ENCODE measurements around the gene MICAL2.
"Not testable (repeated sequence)": the region's sequence is repeated elsewhere in the genome, so short reads cannot be mapped to it uniquely, and the experiment has no call there.

The MICAL2 gene

DNA sequence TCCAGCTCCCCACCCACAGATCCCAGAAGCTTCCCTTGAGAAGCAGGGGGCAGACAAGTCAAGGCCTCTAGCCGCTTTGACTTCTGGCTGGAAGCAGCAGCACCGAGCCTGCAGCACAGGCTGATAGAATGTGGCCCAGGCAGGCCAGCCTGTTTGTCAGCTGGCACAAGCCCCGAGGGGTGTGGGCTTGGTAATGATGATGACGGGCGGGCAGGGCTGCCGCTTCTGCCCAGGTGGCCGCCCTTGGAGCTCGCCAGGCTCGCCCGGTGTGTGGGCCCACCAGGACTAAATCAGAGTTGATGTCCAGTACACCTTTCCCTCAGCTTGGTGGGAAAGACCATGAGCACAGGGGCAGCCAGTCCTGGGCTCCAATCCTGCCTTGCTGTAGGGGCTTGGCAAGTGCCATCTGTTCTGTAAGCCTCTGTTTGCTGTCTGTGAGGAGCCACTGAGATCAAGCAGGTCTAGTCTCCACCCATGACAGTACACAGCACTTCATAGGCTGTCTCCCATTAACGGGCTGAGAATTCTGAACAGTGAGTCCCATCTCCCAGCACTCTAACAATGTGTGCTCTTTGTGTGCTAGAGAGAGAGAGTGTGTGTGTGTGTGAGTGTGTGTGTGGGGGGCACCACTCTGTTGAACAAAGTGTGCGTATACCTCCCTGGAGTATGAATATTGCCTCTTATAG is 26.8 kb downstream of the MICAL2 start:
- no peak for DNase-seq

DNA sequence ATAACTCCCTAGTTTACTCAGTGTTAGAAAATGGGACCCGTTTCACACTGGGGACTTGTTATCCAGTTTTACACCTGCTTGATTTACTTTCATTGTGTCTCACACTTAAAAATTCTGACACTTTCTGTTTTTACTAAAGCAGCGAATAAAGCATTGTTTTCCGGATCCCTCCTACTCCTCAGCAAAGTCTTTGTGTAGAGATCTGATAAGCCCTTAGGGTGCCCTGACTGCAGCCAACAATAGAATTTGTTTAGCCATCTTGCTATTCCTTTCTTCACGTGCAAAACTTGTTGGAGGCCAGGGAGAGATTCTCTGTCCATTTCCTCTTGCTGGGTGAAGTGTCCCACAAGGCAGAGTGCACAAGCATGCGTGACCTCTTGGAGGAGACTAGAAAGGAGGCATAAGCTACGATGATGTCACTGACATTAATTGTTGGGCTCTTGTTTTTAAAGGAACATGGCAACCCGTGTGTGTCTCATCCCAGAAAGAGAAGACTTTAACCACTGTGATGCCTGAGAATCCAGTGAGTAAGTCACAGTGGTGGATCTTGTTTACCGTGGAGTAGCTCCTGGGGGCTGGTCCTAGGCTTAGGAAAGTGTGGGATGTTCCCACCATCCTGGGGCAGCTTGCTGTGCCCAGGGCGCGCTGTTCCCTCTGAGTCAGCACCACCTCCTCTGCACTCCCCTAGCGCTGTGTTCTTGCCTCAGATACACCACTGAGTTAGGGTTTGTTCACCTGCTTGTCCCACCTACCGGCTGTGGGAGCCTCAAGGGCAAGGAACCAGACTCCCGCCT is 27.7 kb downstream of the MICAL2 start:
- DNase-seq = no peak

DNA sequence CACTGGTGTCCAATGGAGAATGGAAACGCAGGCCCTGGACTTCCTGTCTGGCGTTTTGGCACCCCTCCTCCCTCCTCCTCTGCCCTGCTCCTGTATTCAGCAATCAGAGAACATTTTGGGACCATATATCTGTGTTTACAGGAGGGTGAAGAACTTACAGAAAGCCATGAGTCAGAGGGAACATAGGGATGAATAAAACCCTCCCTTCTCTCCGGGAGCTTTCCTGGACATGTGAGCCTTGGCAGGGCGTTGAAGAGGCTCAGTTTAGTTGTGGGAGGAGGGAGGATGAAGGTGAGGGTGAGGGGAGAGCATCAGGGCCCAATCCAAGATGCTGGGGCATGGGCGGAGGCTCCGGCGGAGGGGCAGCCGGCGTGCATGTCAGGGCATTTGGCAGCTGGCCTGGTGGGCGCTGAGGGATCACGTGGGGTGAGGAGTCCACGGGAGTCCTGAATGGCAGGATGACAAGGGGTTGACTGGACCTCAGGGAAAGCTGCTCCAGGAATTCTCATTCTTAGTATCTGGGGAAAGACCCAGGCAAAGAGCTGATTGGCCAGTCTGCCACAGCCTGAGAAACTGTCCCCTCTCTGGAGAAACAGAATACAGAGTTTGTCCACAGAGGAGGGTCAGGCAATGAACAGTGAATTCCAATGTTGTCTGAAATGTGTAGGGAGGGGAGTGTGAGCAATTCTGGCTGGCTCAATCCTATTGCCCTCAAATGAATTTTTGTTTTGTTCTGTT is 28.9 kb downstream of the MICAL2 start:
- no peak for DNase-seq

DNA sequence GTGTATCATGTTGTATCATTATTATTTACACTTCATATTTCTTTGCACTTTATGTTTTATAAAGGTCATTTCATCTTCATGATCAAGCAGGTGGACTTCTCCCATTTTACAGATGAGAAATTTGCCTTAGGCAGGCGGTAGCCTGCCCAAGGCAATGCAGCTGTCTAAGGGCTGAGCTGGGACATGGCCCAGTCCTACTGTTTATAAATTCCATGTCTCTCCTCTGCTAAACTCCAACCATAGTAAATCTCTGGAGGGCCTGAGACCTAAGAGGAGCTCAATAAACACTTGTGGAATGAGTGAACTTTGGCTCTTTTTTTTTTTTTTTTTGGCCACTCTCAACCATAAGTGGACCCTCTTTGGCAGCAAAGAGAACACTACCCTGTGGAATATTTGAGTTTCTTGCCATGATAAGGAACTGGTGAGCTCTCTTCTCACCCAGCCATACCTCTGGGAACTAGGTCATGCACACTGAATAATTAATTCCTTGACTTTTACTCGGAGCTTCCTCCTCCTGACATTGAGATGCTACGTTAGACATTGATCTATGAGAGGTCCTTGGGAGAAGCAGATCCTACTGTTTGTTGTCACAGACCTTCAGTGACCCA is 29.9 kb downstream of the MICAL2 start:
- DNase-seq = no peak

DNA sequence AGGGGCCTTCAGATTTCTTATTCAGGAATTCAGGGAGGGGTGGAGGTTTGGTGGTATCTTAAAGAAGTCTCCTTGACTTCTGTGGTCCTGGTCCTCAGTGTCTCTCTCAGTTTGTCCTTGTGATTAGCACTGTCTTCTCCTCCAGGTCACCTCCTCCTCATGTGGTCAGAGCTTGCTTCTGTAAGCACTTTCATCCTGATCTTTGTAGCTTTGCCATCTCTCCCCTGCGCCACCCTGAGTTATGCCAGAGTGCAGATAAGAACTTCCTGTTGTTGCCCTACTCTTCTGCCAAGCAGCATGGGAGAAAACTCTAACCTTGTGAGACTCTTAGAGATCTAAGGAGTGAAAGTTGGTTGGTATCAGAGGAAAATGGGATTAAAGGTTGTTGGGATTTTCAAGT is 30.9 kb downstream of the MICAL2 start:
- no peak for DNase-seq

DNA sequence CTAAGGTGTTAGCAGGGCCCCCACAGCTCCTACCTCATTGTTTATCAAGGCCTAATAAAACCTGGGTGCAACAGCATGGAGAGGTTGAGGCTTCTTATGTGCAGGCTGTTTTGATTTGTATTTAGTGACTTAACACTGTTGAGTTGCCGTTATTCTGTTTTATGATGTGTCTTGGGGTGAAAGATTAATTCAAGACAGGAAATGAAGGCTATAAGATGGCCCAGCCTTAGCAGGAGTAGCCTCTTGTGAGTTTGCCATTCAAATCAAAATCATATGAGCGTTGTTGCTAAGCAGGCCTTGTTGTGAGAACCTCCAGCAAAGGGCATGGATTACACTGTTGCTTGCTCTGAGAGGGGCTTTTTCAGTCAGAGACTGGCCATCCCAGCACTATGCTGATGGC is 31.8 kb downstream of the MICAL2 start:
- DNase-seq = no peak

DNA sequence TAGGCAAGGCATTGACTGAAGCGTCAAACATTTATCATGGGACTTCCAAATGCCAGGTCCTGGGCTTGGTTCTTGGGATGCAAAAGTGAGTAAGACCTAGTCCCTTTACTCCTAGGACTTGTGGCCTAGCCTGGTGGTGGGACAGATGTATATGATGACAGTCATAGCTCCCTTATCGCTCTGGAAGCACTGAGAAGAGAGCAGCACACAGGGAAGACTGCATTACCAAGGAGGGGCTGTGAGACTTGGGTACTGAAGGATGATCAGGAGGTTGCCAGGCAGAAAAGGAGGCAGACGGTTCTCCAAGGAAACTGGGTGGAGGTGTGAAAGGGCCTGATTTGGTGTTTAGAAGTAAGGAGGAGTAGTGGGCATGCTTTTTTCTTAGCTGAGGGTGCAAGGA is 32.5 kb downstream of the MICAL2 start:
- DNase-seq = no peak

DNA sequence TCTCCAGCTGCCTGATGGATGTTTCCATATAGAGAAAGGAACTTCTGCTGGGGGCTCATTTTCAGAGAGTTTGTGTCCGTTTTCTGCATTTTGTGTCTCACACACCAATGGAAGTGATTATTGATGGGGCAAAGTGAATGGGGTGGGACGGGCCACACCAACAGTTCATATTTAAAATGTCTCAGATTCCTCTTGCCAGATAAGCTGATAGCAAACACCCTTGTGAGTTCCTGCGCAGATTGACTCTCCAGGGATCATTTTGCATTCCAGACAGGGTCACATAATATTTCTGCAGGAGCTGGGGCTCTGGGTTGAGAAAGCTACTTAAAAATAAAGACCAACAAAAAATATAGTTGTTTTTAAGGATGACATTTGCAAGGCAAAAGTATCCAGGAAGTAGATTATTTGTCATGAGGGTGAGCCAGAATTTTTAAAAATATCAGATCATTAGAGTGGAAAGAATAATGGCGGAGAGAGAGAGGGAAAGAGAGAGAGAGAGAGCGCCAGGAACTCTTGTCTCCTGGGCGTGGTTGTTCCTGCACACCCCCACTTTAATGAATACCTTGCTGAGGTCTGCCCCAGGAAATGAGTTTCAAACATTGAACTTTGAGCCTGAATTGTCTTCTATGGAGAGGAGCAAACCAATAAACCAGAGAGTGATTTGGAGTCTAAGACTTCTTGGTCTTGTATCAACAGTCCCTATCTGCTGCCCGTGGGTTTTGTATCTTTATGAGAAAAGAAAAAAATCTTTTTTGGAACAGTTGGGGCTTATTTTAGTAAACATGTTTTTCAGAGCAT is 33.3 kb downstream of the MICAL2 start:
- DNase-seq = no peak

DNA sequence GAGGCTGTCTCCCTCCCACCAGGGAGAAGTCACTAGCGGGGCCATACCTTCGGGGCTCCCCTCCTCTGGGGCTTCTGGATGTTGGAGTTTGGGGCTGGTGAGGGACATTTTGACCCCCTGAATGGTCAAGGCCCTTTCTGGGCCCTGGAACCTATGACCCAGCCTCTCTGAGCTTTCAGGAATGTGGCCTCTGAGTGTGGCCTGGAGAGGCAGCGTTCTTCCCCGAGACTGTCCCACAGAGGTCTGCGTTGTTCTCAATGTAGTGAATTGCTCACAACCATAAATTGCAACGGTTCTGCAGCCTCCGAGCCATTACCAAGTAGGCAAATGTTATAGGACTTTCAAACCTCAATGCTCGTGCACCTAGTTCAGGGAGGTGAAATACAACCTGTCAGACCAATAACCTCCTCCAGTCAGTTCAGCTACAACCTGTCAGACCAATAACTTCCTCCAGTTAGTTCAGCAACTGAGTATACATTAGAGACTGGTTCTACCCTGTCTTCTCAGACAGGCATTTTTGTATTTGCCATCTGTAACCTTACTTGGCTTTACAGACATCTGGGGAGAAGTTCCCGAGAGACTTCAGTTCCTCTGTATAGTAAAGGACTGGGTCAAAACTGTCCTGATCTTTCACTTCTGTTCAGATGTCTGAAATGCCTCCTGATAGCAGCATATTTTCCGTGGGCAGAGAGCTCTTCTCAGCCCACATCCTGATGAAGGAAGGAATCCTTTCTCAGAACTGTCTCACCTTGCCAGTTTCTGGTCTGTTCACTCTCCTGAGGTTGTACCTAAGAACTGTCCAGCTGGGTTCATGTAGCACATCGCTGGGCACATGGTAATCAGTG is 34.2 kb downstream of the MICAL2 start:
- DNase-seq = no peak

DNA sequence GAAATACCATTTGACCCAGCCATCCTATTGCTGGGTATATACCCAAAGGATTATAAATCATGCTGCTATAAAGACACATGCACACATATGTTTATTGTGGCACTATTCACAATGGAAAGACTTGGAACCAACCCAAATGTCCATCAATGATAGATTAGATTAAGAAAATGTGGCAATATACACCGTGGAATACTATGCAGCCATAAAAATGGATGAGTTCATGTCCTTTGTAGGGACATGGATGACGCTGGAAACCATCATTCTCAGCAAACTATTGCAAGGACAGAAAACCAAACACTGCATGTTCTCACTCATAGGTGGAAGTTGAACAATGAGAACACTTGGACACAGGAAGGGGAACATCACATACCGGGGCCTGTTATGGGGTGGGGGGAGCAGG is 36.3 kb downstream of the MICAL2 start:
- not testable (repeated sequence) for DNase-seq

DNA sequence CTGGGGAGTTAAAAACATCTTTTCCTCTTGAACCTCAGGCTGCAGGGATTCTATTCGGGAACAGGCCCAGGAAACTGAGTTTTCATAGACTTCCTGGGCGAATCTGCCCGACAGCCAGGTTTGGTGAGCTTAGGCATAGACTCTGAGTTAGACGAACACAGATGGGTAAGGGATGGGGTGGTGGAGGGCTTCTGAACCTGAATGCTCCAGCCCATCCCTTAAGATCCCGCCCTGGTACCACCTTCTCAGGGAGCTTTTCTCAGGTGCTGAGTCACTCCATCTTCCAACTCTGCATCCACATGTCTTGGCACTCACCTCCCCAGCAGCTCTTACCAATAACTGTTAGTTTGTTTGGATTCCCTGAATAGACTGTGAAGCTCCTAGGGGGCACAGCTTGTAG is 37.4 kb downstream of the MICAL2 start:
- no peak for DNase-seq

DNA sequence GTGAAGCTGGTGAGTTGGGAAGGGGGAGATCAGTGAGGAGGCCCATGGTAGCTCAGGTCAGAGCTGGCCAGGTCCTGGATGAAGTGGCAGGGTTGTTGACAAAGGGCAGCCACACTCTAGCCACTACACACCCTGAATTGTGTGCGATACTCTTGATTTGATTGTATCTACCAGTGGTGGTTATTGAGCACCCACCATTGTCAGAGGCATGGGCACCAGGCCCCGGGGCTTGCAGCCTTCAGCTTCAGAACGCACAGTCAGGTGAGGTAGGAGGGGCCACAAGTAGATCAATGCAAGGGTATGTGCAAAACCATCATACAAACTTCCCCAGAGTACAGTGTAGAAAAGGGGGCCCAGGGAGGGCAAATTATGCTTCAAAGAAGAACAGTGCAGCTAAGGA is 38.1 kb downstream of the MICAL2 start:
- no peak for DNase-seq

DNA sequence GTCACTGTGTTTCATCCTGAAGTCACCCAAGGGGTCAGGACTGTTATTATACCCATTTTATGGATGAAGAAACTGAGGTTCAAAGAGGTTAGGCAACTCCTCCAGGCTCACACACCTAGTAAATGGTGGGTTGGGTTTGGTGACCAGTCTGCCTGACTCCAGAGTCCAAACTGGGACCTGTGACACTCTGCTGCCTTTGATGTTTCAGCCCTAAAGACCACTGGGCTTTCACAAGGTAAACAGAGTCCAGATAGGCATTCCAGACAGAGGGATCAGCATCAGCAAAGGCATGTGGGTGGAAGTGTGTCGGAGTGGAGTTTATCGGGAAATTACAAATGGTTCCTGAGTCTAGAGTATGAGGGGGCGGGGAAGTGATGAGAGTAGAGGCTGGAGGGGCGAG is 38.5 kb downstream of the MICAL2 start:
- no peak for DNase-seq

DNA sequence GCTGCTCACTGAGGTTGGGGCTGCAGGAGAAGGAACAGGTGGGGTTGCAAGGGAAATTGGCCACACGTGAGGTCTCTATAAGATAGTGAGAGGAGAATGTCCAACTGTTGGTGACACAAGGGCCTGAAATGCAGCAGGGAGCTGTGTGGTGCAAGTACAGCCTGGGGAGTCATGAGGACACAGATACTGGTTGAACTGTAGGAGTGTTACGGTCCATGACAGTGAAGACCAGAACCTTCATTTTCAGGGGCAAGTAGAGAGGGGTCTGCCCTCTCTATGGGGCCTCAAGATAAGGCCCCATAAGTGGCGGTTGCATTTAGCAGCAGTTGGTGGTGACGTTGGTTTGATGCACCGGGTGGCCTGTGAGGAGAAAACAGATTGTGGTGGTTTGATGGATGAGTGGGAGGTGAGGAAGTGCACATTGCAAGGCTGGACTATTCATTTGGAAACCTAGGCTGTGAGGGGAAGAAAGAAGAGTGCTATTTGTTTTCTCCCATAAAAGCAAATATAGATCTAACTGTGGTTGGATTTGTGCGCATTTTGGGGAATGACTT is 39.4 kb downstream of the MICAL2 start:
- DNase-seq = no peak

DNA sequence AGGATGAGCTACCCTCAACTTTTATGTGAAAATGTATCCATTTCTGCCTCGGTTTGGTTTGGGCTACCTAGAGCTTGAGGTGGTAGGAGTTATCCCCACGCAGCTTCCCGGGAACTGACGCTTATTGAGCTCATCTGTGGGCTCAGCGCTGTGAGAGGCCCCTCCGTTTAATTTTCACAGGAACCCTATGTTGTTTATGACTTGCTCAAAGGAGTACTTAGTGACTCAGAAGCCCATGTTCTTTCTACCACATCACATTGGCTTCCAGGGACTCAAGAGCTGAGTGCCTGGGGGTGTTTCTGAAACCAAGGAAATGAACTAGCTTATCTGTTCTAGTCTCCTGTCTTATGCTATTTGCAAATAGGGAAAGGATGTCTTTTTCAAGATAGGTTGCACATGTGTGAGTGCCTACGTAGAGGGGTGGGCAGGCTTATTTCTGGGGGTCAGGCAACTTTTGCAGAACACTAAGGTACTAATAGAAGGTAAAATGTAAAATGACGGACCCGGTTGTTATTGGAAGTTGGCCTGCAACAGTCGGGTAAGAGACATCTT is 40.5 kb downstream of the MICAL2 start:
- no peak for DNase-seq

DNA sequence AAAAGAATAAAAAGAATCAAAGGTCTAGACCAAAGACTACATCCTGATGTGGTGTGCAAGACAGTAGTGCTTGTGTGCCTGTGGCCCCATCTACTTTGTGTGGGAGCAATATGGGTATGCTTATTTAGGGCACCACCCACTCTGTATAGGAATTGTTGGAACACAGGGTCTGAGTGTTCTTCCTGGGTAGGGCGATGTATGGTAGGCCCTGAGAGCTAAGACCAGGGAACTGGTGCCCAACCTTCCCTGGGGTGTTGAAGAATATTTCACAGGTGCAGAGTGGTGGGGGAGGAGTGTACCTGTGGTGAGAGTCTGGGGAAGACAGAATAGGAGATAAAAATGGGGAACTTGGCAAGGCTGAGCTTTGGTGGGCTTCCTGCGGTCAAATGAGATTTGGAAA is 41.9 kb downstream of the MICAL2 start:
- no peak for DNase-seq

DNA sequence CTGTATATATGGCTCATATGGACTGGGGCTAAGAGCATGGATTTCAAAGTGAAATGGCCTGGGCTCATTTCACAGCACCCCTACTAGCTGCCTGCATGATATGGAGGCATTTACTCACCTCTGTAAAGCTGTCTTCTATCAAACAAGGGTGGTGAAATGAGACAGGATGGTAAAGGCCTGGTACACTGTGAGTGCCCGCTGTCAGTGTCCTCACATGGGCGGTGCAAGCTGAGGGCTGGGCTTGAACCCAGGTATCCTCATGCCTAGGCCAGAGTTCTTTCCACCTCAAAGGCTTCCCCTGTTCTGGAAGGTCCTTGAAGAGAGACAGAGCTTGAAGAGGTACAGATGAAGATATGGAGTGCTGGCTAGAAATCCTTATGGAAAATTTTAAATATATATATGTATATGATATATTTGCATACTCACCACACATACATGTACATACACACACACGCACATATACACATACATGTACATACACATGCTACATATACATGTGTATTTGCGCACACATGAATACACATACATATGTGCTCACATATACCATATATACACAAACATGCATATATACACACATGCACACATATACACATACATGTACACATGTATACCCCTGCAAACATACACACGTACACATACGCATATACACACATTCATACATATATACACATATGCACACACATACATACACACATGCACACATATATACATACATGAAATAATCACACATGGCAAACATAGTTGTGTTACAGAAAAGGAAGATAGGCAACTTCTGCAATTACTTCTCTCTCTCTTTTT is 44.7 kb downstream of the MICAL2 start:
- DNase-seq = no peak

DNA sequence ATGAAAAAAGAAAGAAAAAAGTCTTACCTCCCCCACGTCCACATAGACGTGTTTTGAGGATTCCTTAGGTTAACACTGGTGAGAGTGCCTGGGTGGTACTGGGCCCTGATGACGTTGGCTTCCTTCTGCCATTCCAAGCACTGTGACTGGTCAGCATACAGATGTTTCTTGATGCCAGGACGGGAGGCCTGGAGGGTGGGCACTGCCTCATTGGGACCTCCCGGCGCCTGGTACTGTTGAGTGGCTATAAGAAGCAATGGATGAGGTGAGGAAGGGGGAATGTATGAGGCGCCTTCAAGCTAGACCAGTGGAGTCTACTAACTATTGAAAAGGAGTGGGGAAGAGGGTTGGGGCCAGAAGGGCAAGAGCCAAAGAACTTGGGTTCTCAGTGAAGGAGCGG is 45.3 kb downstream of the MICAL2 start:
- no peak for DNase-seq

DNA sequence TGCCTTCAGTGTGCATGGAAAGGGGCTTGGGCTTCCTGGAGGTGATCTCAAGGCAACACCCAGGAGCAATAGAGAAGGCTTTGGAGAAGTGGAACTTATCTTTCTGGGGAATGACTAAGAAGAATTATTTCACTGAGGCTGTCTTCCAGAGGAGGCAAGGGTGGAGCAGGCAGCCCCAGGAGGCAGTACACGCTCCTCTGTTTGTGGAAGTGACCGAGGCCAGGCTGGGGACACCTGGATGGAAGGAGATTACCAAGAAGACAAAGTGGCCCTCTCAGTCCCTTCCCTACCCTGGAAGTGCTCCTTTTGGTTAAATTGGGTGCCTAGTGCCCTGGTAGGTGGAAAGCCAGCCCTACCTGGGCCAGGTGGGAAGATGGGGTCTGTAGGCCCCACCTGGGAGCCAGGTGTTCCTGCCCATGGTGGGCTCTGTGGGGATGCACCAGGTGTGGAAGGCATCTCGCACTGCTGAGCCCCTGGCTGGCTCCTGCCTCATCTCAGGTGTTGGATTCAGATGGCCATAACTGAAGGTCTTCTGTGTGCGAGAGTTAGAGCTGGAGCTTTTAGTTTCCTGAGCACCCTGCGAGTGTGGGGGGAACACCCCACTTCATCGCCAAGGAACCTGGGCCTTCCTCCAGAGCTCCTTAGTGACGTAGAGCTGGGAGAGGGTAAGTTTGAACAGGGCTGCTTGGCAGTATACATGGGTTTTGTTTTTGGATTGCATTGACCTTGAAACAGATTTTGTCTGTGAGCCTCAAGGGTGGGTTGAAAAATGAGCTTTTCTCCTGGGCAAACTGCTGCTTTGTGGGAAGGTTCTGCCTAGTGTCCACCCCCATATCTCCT is 46.1 kb downstream of the MICAL2 start:
- no peak for DNase-seq
